NCI-H748 (cell line): Measurements from ENCODE around the gene TNFAIP6.
"Not testable (repeated sequence)": the region's sequence is repeated elsewhere in the genome, so short reads cannot be mapped to it uniquely, and the experiment has no call there.

Experiments used
- DNase-seq: peaks from one replicate; lab custom pipeline; 2025; ENCODE audit not compliant: unreplicated experiment; lab: John Stamatoyannopoulos, UW

TNFAIP6 gene

GRCh38 chr2:151357359-151357758, at the start of gene TNFAIP6:
TSS of gene TNFAIP6 (plus strand) at chr2:151357592. CDS start at chr2:151357667, 75 bp downstream.
- DNase-seq, result no peak

- DNase-seq, result not testable (repeated sequence)
These were observed 47.1 kb upstream of the TNFAIP6 start for GRCh38 chr2:151310313-151310712.

- not testable (repeated sequence) for DNase-seq
These were observed 45.0 kb upstream of the TNFAIP6 start for GRCh38 chr2:151312440-151312839.

- no peak for DNase-seq
These were observed 42.0 kb upstream of the TNFAIP6 start for GRCh38 chr2:151315381-151315903.

GRCh38 chr2:151325581-151326095, 31.8 kb upstream of the TNFAIP6 start:
- DNase-seq, result no peak

GRCh38 chr2:151326554-151326953, 30.8 kb upstream of the TNFAIP6 start:
- no peak for DNase-seq

GRCh38 chr2:151329998-151330397, 27.4 kb upstream of the TNFAIP6 start:
- DNase-seq, result no peak

- DNase-seq, result no peak
These were observed 24.3 kb upstream of the TNFAIP6 start for GRCh38 chr2:151333083-151333482.

- no peak for DNase-seq
These were observed 23.1 kb upstream of the TNFAIP6 start for GRCh38 chr2:151334082-151334815.

GRCh38 chr2:151336863-151337371, 20.5 kb upstream of the TNFAIP6 start:
- DNase-seq, result no peak

GRCh38 chr2:151337643-151338042, 19.7 kb upstream of the TNFAIP6 start:
- no peak for DNase-seq

- DNase-seq, result no peak
These were observed 19.3 kb upstream of the TNFAIP6 start for GRCh38 chr2:151338115-151338514.

GRCh38 chr2:151343073-151343472, 14.3 kb upstream of the TNFAIP6 start:
- no peak for DNase-seq

GRCh38 chr2:151344191-151344590, 13.2 kb upstream of the TNFAIP6 start:
- not testable (repeated sequence) for DNase-seq

- no peak for DNase-seq
These were observed 12.5 kb upstream of the TNFAIP6 start for GRCh38 chr2:151344906-151345305.

- no peak for DNase-seq
These were observed 10.1 kb upstream of the TNFAIP6 start for GRCh38 chr2:151347294-151347693.

GRCh38 chr2:151347906-151348305, 9.5 kb upstream of the TNFAIP6 start:
- DNase-seq, result no peak

GRCh38 chr2:151350579-151351195, 6.7 kb upstream of the TNFAIP6 start:
- DNase-seq, result no peak

- DNase-seq, result no peak
These were observed 3.4 kb upstream of the TNFAIP6 start for GRCh38 chr2:151353995-151354394.

GRCh38 chr2:151354807-151355206, 2.6 kb upstream of the TNFAIP6 start:
- DNase-seq, result no peak

- no peak for DNase-seq
These were observed 976 bp downstream of the TNFAIP6 start for GRCh38 chr2:151358166-151358970.
